Testis (tissue), 2 donors: Measurements from ENCODE around the gene LTV1.

Experiments used
- POLR2A ChIP-seq: fragments of 450-650 bp; IDR thresholded peaks from one replicate; pipeline ENCODE4 v1.6.1; 2017; ENCODE audit warnings: antibody characterized with exemption, mild to moderate bottlenecking, moderate library complexity
- TF ChIP-seq, protein P1 (sequence below), 3 experiments: fragments of 450-650 bp in 2 of 3; fragments of 200-600 bp in 1 of 3; sonication (generic) in 1 of 3; IDR thresholded peaks; one replicate each; pipeline ENCODE4 v1.5.1; 2016 to 2019; ENCODE audit warnings: antibody characterized with exemption in 3 of 3, mild to moderate bottlenecking in 2 of 3, moderate library complexity in 1 of 3

GRCh38 chr6:143902827-143903226, 59.7 kb downstream of the LTV1 start:
- TF ChIP-seq, protein P1, sequence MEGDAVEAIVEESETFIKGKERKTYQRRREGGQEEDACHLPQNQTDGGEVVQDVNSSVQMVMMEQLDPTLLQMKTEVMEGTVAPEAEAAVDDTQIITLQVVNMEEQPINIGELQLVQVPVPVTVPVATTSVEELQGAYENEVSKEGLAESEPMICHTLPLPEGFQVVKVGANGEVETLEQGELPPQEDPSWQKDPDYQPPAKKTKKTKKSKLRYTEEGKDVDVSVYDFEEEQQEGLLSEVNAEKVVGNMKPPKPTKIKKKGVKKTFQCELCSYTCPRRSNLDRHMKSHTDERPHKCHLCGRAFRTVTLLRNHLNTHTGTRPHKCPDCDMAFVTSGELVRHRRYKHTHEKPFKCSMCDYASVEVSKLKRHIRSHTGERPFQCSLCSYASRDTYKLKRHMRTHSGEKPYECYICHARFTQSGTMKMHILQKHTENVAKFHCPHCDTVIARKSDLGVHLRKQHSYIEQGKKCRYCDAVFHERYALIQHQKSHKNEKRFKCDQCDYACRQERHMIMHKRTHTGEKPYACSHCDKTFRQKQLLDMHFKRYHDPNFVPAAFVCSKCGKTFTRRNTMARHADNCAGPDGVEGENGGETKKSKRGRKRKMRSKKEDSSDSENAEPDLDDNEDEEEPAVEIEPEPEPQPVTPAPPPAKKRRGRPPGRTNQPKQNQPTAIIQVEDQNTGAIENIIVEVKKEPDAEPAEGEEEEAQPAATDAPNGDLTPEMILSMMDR (IDR thresholded peaks at IDR 0.05), result no peak
- no peak for TF ChIP-seq POLR2A
